Left lobe of liver (tissue), 2 donors: Measurements from ENCODE around the gene CDK2. TPM values are rescaled to one million over a fixed set of nuclear protein-coding genes. Genes with fewer than 3 reads are reported as not detected.

Experiments used
- ATAC-seq: fragments of 200-7000 bp; cut with Tn5 transposase; one replicate; pipeline ENCODE4 v1.9.1; 2020; ENCODE audit warnings: mild to moderate bottlenecking, moderate library complexity
- DNase-seq: peaks from one replicate; pipeline ENCODE4 v3.0.0-alpha.2; 2020; ENCODE audit warnings: low spot score
- total RNA-seq: library from RNA; stranded (reverse); gene quantifications from one replicate; pipeline ENCODE4 v1.2.1, GENCODE V29; 2021
- donor health status: DM: no; HTN: no; CAD: no; lungs with moderate emphysema.
- donor health status: DM: no; HTN: yes; CAD: no.

The CDK2 gene
- total RNA-seq, 1 donor from 2014 or later = 11.0 TPM

GRCh38 chr12:55935738-55936151 is 30.9 kb upstream of the CDK2 start:
- DNase-seq = no peak
- ATAC-seq = no peak

GRCh38 chr12:55937981-55938380 is 28.6 kb upstream of the CDK2 start:
- ATAC-seq = no peak

GRCh38 chr12:55938826-55939501 is 27.7 kb upstream of the CDK2 start:
- no peak for ATAC-seq

More at GRCh38 chr12:55937981-55938380, 28.6 kb upstream of the CDK2 start:
- no peak for DNase-seq

GRCh38 chr12:55940065-55940732 is 26.4 kb upstream of the CDK2 start:
- ATAC-seq (peak; percentile 99), DNase-seq (peak; percentile 85)

More at GRCh38 chr12:55938826-55939501, 27.7 kb upstream of the CDK2 start:
- DNase-seq = no peak

- DNase-seq (no peak), ATAC-seq (no peak)
Measured at GRCh38 chr12:55942055-55942454, 24.6 kb upstream of the CDK2 start.

- no peak for DNase-seq
- no peak for ATAC-seq
Measured at GRCh38 chr12:55942577-55943136, 24.0 kb upstream of the CDK2 start.

- DNase-seq (no peak), ATAC-seq (no peak)
Measured at GRCh38 chr12:55946553-55946952, 20.1 kb upstream of the CDK2 start.

GRCh38 chr12:55955344-55955743 is 11.3 kb upstream of the CDK2 start:
- DNase-seq (no peak), ATAC-seq (no peak)

- no peak for ATAC-seq
- no peak for DNase-seq
Measured at GRCh38 chr12:55955800-55956508, 10.7 kb upstream of the CDK2 start.

GRCh38 chr12:55957106-55957859 is 9.3 kb upstream of the CDK2 start:
- ATAC-seq (peak; percentile 31), DNase-seq (no peak)

GRCh38 chr12:55963760-55964159 is 2.9 kb upstream of the CDK2 start:
- no peak for ATAC-seq
- DNase-seq = no peak

GRCh38 chr12:55965240-55965639 is 1.4 kb upstream of the CDK2 start:
- no peak for ATAC-seq
- DNase-seq = no peak

GRCh38 chr12:55965941-55966407 is 656 bp upstream of the CDK2 start, which contains the start of gene PMEL:
Gene PMEL, minus strand, starts transcription at chr12:55966042. Its CDS starts 31 bp downstream, at chr12:55966011.
- ATAC-seq (peak; percentile 36), DNase-seq (no peak)

GRCh38 chr12:55969356-55969755 is 2.7 kb downstream of the CDK2 start:
- no peak for DNase-seq
- ATAC-seq = no peak

- no peak for ATAC-seq
- no peak for DNase-seq
Measured at GRCh38 chr12:55970775-55971174, 4.1 kb downstream of the CDK2 start.

GRCh38 chr12:55972042-55972441 is 5.4 kb downstream of the CDK2 start:
- no peak for DNase-seq
- ATAC-seq = no peak

GRCh38 chr12:55972456-55972855 is 5.8 kb downstream of the CDK2 start:
- ATAC-seq (no peak), DNase-seq (no peak)

- DNase-seq (no peak), ATAC-seq (no peak)
Measured at GRCh38 chr12:55972911-55973598, 6.4 kb downstream of the CDK2 start.

GRCh38 chr12:55973599-55974307 is 7.1 kb downstream of the CDK2 start, which contains the start of gene RAB5B:
Gene RAB5B, plus strand, starts transcription at chr12:55974078. Its CDS starts 12,883 bp downstream, at chr12:55986961.
- peak; percentile 100 for DNase-seq
- ATAC-seq = peak; percentile 89
